ENCODE results near the gene RRP8. TPM values are rescaled to one million over a fixed set of nuclear protein-coding genes. Genes with fewer than 3 reads are reported as not detected.

RRP8 gene
- total and polyA plus RNA-seq, 2 of the 8 experiments (the other 6 are each of a cell fraction or from before 2014, with no cell fraction given), result 4.2 to 14.9 TPM

DNA sequence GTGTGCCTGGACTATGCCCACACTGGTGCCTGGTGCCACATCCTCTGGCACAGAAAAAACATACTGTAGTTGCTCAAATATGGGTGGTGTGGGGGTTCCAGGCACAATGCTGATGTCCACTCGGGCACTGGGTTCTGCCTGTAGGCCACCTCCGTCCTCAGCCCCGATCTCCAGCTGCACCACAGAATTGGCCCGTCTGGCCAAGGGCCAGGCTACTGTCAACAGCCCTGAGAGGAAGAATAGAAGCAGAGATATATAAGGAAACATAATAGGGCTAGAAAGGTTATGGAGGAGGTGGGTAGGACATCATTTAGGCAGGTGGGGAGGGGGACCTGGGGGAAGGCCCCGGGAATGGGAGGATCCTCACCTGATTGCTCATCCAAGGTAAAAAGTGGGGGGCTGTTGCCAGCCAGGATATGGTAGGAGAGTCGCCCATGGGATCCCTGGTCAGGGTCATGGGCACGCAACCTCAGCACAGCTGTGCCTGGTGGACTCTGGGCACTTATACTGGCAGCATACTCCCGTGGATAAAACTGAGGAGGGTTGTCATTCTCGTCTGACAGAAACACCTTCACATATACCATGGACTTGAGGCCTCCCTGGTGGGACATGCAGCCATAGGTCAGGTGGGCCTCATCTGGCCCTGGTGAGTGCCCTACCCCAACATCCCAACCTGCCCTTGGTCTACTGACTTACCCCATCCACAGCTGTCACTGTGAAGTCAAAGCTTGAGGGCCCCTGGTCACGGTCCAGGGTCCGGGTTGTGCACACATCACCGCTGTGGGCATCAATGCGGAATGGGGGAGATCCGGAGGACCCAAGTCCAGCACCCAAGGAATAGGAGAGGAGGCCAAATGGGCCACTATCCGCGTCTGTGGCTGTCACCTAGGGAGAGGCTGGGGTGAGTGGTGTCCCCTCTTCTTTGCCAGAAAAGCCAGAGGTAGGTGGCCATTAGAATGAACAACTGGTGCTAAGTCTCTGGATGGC, 30.3 kb upstream of the RRP8 start:
- ChIA-PET POLR2A (ENCODE audit: partially characterized antibody) (interaction anchor here (1.0 to 1.5 kb wide), 2 partner anchors 10 to 50 kb away, joined by 3 read pairs; partner anchors contain the start of gene MRPL17), CTCF (ENCODE audit: partially characterized antibody) (interaction anchor here (0.9 to 4.6 kb wide), 5 partner anchors 12 to 73 kb away, joined by 3 to 23 read pairs (median 5); partner anchors contain the start of genes TAF10 and TPP1)
- Histone ChIP-seq H3K4me2 (ENCODE audit: insufficient read depth in 1 of 2, low read depth in 2 of 2, low read length in 2 of 2) (no peak overlapping the region), H3K14ac (ENCODE audit: insufficient read length) (no peak overlapping the region), H3K27me3 (replicated peaks in 1 of 4; ENCODE audit: control insufficient read depth in 3 of 4, extremely low read depth in 1 of 4, insufficient read depth in 3 of 4, low read length in 3 of 4) (peaks cover 13 to 38% (median 32%) of the 10 kb centered on the region in 4 experiments), H4K5ac (ENCODE audit: insufficient read length, low read depth, low read length) (no peak overlapping the region), H4K20me1 (replicated peaks in 1 of 2; ENCODE audit: control insufficient read depth in 1 of 2, insufficient read depth in 2 of 2, low read length in 2 of 2) (peaks cover 5 to 7% of the 10 kb centered on the region in 2 experiments), H2BK120ac (replicated peaks; ENCODE audit: low read depth, low read length) (no peak overlapping the region), H3K18ac (ENCODE audit: extremely low read depth, low read length) (no peak overlapping the region), H3K56ac (replicated peaks; ENCODE audit: insufficient read length, low read depth, low read length) (no peak overlapping the region), H2AFZ (ENCODE audit: low read length) (no peak overlapping the region), H2BK20ac (ENCODE audit: low read length) (no peak overlapping the region), H3K4me1 (replicated peaks in 1 of 4; ENCODE audit: control insufficient read depth in 3 of 4, insufficient read depth in 4 of 4, low read length in 3 of 4) (peaks cover 0 to 6% (median 2%) of the 10 kb centered on the region in 4 experiments; a peak in 3 of 7 replicates), H4K91ac (replicated peaks; ENCODE audit: insufficient read length, low read length) (no peak overlapping the region), H2AK5ac (ENCODE audit: low read depth, low read length) (no peak overlapping the region), H3K36me3 (ENCODE audit: control insufficient read depth in 2 of 4, insufficient read depth in 4 of 4, low read length in 3 of 4) (no peaks in the 10 kb centered on the region), H3K23me2 (ENCODE audit: low read depth, low read length) (peaks cover 12% of the 10 kb centered on the region), H3K9me3 (ENCODE audit: insufficient read depth in 2 of 2, low read depth in 1 of 2, low read length in 1 of 2) (no peaks in the 10 kb centered on the region), H2BK12ac (ENCODE audit: low read depth, low read length) (no peak overlapping the region), H2BK15ac (ENCODE audit: low read length) (no peak overlapping the region), H3K4ac (replicated peaks; ENCODE audit: insufficient read length, low read depth, low read length) (no peak overlapping the region), H3K9ac (replicated peaks in 1 of 4; ENCODE audit: extremely low read depth in 1 of 4, low read depth in 3 of 4, low read length in 3 of 4) (no peak overlapping the region), H3K79me2 (ENCODE audit: control insufficient read depth in 1 of 2, insufficient read depth in 2 of 2, low read length in 2 of 2) (no peaks in the 10 kb centered on the region), H3K23ac (ENCODE audit: insufficient read length) (no peak overlapping the region), H3K4me3 (ENCODE audit: extremely low read depth in 1 of 4, insufficient read depth in 2 of 4, low read depth in 3 of 4, low read length in 4 of 4) (no peak overlapping the region), H3K79me1 (ENCODE audit: low read depth, low read length) (no peaks in the 10 kb centered on the region; the same call in 1 of the 2 replicates), H3K27ac (ENCODE audit: low read depth, low read length) (no peak overlapping the region), H2BK5ac (ENCODE audit: low read depth, low read length) (no peak overlapping the region), H4K8ac (ENCODE audit: extremely low read depth, insufficient read depth, low read length) (no peak overlapping the region)
- TF ChIP-seq GABPA (IDR thresholded peaks at IDR 0.05; ENCODE audit: borderline replicate concordance, insufficient read depth, low read length) (no peak), CHD2 (IDR thresholded peaks at IDR 0.05; ENCODE audit: low read length) (no peak), CEBPB (IDR thresholded peaks at IDR 0.05; ENCODE audit: low read depth, low read length) (no peak), SIN3A (conservative IDR thresholded peaks at IDR 0.05 in 1 of 2, IDR thresholded peaks at IDR 0.05 in 1 of 2; ENCODE audit: low read depth in 1 of 2, low read length in 2 of 2) (no peak), NRF1 (IDR thresholded peaks at IDR 0.05; ENCODE audit: low read depth, low read length) (no peak), TBP (IDR thresholded peaks at IDR 0.05; ENCODE audit: low read depth, low read length) (no peak), NANOG (IDR thresholded peaks at IDR 0.05; ENCODE audit: insufficient read depth, low read depth, low read length, poor library complexity, severe bottlenecking) (no peak), EP300 (IDR thresholded peaks at IDR 0.05; ENCODE audit: borderline replicate concordance in 1 of 2, low read depth in 2 of 2, low read length in 2 of 2) (no peak)
- no peak for DNase-seq (ENCODE audit: low read depth in 1 of 2, low spot score in 2 of 2)
- FAIRE-seq, result no peak
- WGBS, 2 experiments (ENCODE audit: extremely low coverage in 1 of 2, insufficient coverage in 1 of 2, insufficient read length in 1 of 2, insufficient replicate concordance in 2 of 2, low coverage in 1 of 2, low lambda C conversion rate in 2 of 2, missing lambda C conversion rate in 1 of 2), result 88% methylated on average over 16 of the region's 16 CpGs; no CpG with 5 or more reads in 1 of the 2 experiments
